Omental fat pad (tissue), 4 donors: ENCODE results near the gene RNF183. TPM values are rescaled to one million over a fixed set of nuclear protein-coding genes. Genes with fewer than 3 reads are reported as not detected.

ENCODE experiments used
- ATAC-seq: fragments of 150-250 bp; one replicate; pipeline ENCODE4 v1.9.1; 2016; ENCODE audit warnings: mild to moderate bottlenecking, moderate library complexity; ENCODE audit not compliant: low FRiP score
- DNase-seq: peaks from one replicate; pipeline ENCODE4 v3.0.0-alpha.2; 2019; ENCODE audit warnings: low spot score
- total RNA-seq, 4 donors: library from RNA; depleted of rRNA; stranded (reverse); fragments of >200 nt; gene quantifications; one replicate each; pipeline ENCODE4 v1.1.0, GENCODE V29; 2016
- TF ChIP-seq, protein P1 (sequence below), 3 donors: fragments of 450-650 bp; IDR thresholded peaks; one replicate each; pipeline ENCODE4 v1.5.1; 2016 to 2017; ENCODE audit warnings: antibody characterized with exemption in 3 of 3, mild to moderate bottlenecking in 3 of 3, moderate library complexity in 2 of 3

RNF183 gene
- total RNA-seq, 4 donors from 2014 or later, result 0.19 TPM; not detected in 3

DNA sequence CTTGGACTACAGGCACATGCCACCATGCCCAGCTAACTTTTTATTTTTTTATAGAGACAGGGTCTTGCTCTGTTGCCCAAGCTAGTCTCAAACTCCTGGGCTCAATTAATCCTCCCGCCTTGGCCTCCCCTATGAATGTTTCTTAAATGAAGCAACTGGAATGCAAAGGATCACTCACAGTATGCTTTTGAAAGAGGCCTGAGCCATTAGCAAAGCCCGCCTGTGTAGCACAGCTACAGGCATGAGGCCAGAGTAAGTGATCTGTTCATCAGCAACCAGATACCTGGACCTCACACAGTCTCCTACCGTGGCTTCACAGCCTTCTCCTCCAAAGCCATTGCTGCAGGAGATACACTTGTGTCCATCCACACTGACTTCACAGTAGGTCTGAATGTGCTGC, 16.9 kb upstream of the RNF183 start:
- DNase-seq, result no peak
- TF ChIP-seq, protein P1, sequence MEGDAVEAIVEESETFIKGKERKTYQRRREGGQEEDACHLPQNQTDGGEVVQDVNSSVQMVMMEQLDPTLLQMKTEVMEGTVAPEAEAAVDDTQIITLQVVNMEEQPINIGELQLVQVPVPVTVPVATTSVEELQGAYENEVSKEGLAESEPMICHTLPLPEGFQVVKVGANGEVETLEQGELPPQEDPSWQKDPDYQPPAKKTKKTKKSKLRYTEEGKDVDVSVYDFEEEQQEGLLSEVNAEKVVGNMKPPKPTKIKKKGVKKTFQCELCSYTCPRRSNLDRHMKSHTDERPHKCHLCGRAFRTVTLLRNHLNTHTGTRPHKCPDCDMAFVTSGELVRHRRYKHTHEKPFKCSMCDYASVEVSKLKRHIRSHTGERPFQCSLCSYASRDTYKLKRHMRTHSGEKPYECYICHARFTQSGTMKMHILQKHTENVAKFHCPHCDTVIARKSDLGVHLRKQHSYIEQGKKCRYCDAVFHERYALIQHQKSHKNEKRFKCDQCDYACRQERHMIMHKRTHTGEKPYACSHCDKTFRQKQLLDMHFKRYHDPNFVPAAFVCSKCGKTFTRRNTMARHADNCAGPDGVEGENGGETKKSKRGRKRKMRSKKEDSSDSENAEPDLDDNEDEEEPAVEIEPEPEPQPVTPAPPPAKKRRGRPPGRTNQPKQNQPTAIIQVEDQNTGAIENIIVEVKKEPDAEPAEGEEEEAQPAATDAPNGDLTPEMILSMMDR (IDR thresholded peaks at IDR 0.05), result no peak
- no peak for ATAC-seq

DNA sequence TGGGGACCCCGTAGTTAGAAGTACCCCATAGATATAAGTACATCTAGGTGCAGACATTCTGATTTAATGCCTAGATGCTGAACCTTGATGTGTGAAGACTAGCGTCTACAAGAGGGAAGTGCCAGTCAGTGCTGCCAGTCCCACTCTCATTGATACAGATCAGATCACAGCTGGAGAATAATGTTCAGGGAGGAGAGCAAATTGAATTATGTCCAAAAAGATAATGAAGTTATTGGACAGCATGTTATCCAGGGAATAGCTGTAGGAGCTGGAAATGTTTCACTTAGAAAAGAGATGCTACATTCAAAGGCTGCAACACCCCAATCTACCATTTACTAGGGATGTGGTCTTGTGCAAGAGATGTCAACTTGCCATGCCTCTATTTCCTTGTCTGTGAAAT, 15.9 kb upstream of the RNF183 start:
- TF ChIP-seq, protein P1 (IDR thresholded peaks at IDR 0.05), result no peak
- ATAC-seq (no peak), DNase-seq (no peak)

DNA sequence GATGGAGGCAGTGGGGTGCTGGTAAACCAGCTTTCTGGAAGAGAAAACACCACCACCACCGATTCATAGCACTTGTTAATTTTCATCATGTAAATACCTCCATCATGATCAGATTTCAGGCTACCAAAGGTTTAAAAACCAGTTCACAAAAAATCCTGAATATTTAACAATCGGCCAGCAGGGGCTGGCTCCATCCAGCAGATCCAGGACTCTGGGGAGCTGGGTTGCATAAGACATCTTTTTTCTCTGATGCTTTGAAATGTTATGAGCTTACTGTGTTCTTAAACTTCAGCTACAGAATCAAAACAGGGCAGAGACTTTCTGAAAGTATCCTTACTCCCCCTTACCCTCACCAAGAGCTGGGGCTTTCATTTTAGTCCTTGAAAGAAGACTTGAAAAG, 14.6 kb upstream of the RNF183 start:
- no peak for DNase-seq
- ATAC-seq, result no peak
- TF ChIP-seq, protein P1 (IDR thresholded peaks at IDR 0.05), result no peak

DNA sequence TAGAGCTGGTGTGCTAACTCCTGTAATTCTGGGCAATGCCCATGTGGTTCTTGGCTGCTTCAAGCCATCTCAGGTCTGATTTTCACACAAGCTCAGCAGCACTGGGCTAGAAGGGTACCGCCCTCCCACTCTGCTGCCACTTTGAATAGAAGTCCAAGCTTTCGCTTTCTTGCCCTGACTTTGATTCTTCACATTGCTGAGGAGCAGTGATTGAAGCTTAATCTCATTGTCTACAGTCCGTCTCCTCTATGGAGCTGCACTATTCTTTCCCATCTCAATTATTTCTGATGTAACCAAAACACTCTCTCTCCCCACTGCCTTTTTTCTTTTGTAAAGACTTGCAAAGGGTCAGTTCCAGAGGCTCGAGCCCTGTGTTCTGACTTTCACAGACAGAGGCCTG, 12.9 kb upstream of the RNF183 start:
- no peak for ATAC-seq
- TF ChIP-seq, protein P1 (IDR thresholded peaks at IDR 0.05), result no peak
- DNase-seq, result no peak

DNA sequence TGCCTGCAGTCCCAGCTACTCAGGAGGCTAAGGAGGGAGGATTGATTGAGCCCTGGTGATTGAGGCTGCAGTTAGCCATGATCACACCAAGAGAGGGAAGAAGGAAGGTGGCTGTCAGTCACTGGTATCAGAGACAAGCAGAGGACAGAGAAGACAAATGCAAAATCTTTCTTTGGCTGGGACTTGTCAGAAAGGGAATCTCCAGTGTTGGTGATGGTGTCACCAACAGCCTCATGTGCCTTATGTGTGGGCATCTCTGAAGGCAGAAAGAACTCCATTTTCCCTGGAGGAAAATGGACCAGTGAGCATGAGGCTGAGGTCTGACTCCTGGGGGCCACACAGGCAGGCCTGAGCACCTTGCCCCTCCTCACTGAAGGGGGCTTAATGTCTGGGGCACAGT, 12.1 kb upstream of the RNF183 start:
- TF ChIP-seq, protein P1 (IDR thresholded peaks at IDR 0.05), result no peak
- DNase-seq (no peak), ATAC-seq (no peak)

DNA sequence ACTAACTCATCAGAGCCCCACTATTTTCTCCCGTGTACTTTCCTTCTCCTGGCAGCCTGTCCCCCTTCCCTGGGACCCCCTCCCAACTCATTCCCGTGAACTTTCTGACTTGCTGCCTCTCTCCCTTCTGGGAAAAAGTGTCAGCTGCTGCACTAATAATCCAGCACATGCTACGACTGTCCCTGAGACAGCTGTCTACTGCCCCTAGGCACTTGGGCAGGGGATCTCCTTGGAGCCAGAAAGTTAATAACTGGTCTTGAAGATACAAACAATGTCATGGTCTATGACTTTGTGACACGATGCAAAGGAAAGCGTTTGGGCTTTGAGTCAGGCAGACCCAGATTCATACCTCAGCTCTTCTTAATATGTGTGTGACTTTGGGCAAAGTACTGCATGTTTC, 10.1 kb upstream of the RNF183 start:
- ATAC-seq (no peak), DNase-seq (no peak)

DNA sequence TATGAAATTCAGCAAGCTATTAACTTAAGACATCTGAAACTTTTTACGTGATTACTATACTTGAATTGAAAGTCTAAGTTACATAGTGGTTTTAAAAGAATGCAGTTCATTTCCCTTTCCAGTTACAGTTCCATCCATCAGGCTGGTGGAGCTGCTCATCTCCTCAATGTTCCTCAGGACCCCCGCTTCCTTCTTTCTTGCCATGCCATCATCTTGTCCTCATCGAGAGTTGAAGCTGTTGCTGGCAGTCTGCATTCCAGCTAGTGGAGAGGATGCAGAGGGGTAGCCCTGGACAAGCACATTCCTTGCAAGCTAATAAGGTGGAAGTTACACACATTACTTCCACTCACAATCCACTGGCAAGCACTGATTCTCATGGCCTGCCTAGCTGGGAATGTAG, 8.8 kb upstream of the RNF183 start:
- TF ChIP-seq, protein P1 (IDR thresholded peaks at IDR 0.05), result no peak
- ATAC-seq, result no peak
- no peak for DNase-seq

More for the DNA sequence above, 10.1 kb upstream of the RNF183 start:
- TF ChIP-seq, protein P1 (IDR thresholded peaks at IDR 0.05), result no peak
